ENCODE data around the gene SCARB1. TPM values are rescaled to one million over a fixed set of nuclear protein-coding genes. Genes with fewer than 3 reads are reported as not detected.

SCARB1 gene
- total RNA-seq, 1 donor from 2014 or later: 4.3 TPM

- no peaks in the 10 kb centered on the region for H3K36me3 ChIP-seq
- no peaks in the 10 kb centered on the region for H4K20me1 ChIP-seq (ENCODE audit: low read depth)
- Mint-ChIP-seq H3K27ac (peak overlapping the region; percentile 16), H3K9me3 (peaks cover 17% of the 10 kb centered on the region), H3K36me3 (no peaks in the 10 kb centered on the region), H3K4me1 (peaks cover 64% of the 10 kb centered on the region), H3K4me3 (no peak overlapping the region), H3K27me3 (ENCODE audit: insufficient read depth, low read depth) (peaks cover 30% of the 10 kb centered on the region)
- no peak overlapping the region for H3K4me2 ChIP-seq
- H3K9ac ChIP-seq: no peak overlapping the region
- H3K79me2 ChIP-seq (ENCODE audit: low read depth): no peaks in the 10 kb centered on the region
- no peaks in the 10 kb centered on the region for H3K27me3 ChIP-seq
- TF ChIP-seq EZH2phosphoT487 (IDR thresholded peaks at IDR 0.05) (no peak), CTCF (IDR thresholded peaks at IDR 0.05) (no peak), EZH2 (IDR thresholded peaks at IDR 0.05) (no peak)
- no peak overlapping the region for H2AFZ ChIP-seq (replicated peaks)
- H3F3A ChIP-seq (ENCODE audit: low read depth): peaks cover 20% of the 10 kb centered on the region
- DNase-seq (ENCODE audit: low spot score): no peak
- H3K27ac ChIP-seq: no peak overlapping the region
- H3K9me3 ChIP-seq (ENCODE audit: low read depth): no peaks in the 10 kb centered on the region
- H3K4me1 ChIP-seq: peaks cover 11% of the 10 kb centered on the region
- H3K4me3 ChIP-seq: no peak overlapping the region
Observed at GRCh38 chr12:124751654-124752355, 111.9 kb downstream of the SCARB1 start.

- no peaks in the 10 kb centered on the region for H3K27me3 ChIP-seq
- Mint-ChIP-seq H3K27ac (peak overlapping the region; percentile 58), H3K4me3 (no peak overlapping the region), H3K9me3 (peaks cover 12% of the 10 kb centered on the region), H3K4me1 (peaks cover 70% of the 10 kb centered on the region), H3K36me3 (no peaks in the 10 kb centered on the region), H3K27me3 (ENCODE audit: insufficient read depth, low read depth) (peaks cover 32% of the 10 kb centered on the region)
- peak; percentile 76 for DNase-seq (ENCODE audit: low spot score)
- H4K20me1 ChIP-seq (ENCODE audit: low read depth): no peaks in the 10 kb centered on the region
- no peaks in the 10 kb centered on the region for H3K9me3 ChIP-seq (ENCODE audit: low read depth)
- H3F3A ChIP-seq (ENCODE audit: low read depth): peaks cover 27% of the 10 kb centered on the region
- H3K9ac ChIP-seq: no peak overlapping the region
- H3K27ac ChIP-seq: no peak overlapping the region
- H3K4me3 ChIP-seq: no peak overlapping the region
- no peak overlapping the region for H2AFZ ChIP-seq (replicated peaks)
- no peak overlapping the region for H3K4me2 ChIP-seq
- no peaks in the 10 kb centered on the region for H3K79me2 ChIP-seq (ENCODE audit: low read depth)
- TF ChIP-seq CTCF (IDR thresholded peaks at IDR 0.05): peak; percentile 60
- no peak for TF ChIP-seq EZH2 (IDR thresholded peaks at IDR 0.05)
- TF ChIP-seq EZH2phosphoT487 (IDR thresholded peaks at IDR 0.05): no peak
- H3K36me3 ChIP-seq: no peaks in the 10 kb centered on the region
- peaks cover 11% of the 10 kb centered on the region for H3K4me1 ChIP-seq
Observed at GRCh38 chr12:124750787-124751471, 112.7 kb downstream of the SCARB1 start.

- TF ChIP-seq CTCF (IDR thresholded peaks at IDR 0.05): no peak
- TF ChIP-seq EZH2phosphoT487 (IDR thresholded peaks at IDR 0.05): no peak
- TF ChIP-seq EZH2 (IDR thresholded peaks at IDR 0.05): no peak
- H3F3A ChIP-seq (ENCODE audit: low read depth): peaks cover 29% of the 10 kb centered on the region
- no peaks in the 10 kb centered on the region for H3K36me3 ChIP-seq
- no peaks in the 10 kb centered on the region for H3K36me3 Mint-ChIP-seq
- peak overlapping the region; percentile 58 for H3K27ac Mint-ChIP-seq
- no peak overlapping the region for H3K9ac ChIP-seq
- H3K4me2 ChIP-seq: no peak overlapping the region
- H3K4me3 Mint-ChIP-seq: no peak overlapping the region
- peaks cover 7% of the 10 kb centered on the region for H3K4me1 ChIP-seq
- H3K27me3 ChIP-seq: no peaks in the 10 kb centered on the region
- no peak overlapping the region for H2AFZ ChIP-seq (replicated peaks)
- H3K27me3 Mint-ChIP-seq (ENCODE audit: insufficient read depth, low read depth): peaks cover 38% of the 10 kb centered on the region
- H3K79me2 ChIP-seq (ENCODE audit: low read depth): no peaks in the 10 kb centered on the region
- H3K4me3 ChIP-seq: no peak overlapping the region
- peaks cover 12% of the 10 kb centered on the region for H3K9me3 Mint-ChIP-seq
- no peaks in the 10 kb centered on the region for H4K20me1 ChIP-seq (ENCODE audit: low read depth)
- no peak overlapping the region for H3K27ac ChIP-seq
- H3K4me1 Mint-ChIP-seq: peaks cover 69% of the 10 kb centered on the region
- no peak for DNase-seq (ENCODE audit: low spot score)
- no peaks in the 10 kb centered on the region for H3K9me3 ChIP-seq (ENCODE audit: low read depth)
Observed at GRCh38 chr12:124750149-124750656, 113.5 kb downstream of the SCARB1 start.

Measured in neural progenitor cell (in vitro differentiated cells).